Activated T-cell treated with anti-CD3 and anti-CD28 coated beads, Interleukin-2, amount 50 U/mL, for 24 hours (primary cell): Measurements from ENCODE around the gene COG3.

Experiments used
- DNase-seq: peaks from one replicate; pipeline ENCODE4 v3.0.0-alpha.2; 2020
- H3K27ac Mint-ChIP-seq: 2 replicates; pipeline ENCODE4 v1.8.0; 2020; ENCODE audit warnings: mild to moderate bottlenecking, mixed read lengths
- H3K27me3 Mint-ChIP-seq: 2 replicates; pipeline ENCODE4 v1.8.0; 2020; ENCODE audit warnings: mixed read lengths
- H3K36me3 Mint-ChIP-seq: 2 replicates; pipeline ENCODE4 v1.8.0; 2020; ENCODE audit warnings: low read depth, mixed read lengths
- H3K4me1 Mint-ChIP-seq: 2 replicates; pipeline ENCODE4 v1.8.0; 2020; ENCODE audit warnings: low read depth, mixed read lengths
- H3K4me3 Mint-ChIP-seq: 2 replicates; pipeline ENCODE4 v1.8.0; 2020; ENCODE audit warnings: mild to moderate bottlenecking, moderate library complexity, mixed read lengths
- H3K9me3 Mint-ChIP-seq: 2 replicates; pipeline ENCODE4 v1.8.0; 2020; ENCODE audit warnings: mixed read lengths

Gene COG3

DNA sequence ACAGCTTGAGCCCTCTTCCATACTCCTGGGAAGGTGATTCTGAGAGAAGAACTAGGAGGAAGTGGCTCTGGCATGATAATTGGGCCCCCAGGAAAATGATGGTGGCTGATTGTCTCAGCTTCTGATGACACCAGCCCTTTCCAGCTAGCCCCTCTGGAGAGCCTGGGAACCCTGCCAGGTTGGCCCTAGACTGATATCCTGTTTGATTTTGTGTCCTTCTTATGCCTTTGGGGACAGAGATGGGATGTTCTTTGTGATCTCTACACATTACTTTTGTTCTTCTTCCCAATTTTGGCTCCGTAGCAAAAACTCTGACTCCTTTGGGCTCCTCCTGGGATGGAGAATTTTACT, 111.1 kb downstream of the COG3 start:
- H3K36me3 Mint-ChIP-seq, result no peaks in the 10 kb centered on the region
- no peaks in the 10 kb centered on the region for H3K9me3 Mint-ChIP-seq
- H3K27ac Mint-ChIP-seq, result no peak overlapping the region
- no peak overlapping the region for H3K4me3 Mint-ChIP-seq
- no peak for DNase-seq
- peaks cover 34% of the 10 kb centered on the region for H3K27me3 Mint-ChIP-seq
- H3K4me1 Mint-ChIP-seq, result no peaks in the 10 kb centered on the region

DNA sequence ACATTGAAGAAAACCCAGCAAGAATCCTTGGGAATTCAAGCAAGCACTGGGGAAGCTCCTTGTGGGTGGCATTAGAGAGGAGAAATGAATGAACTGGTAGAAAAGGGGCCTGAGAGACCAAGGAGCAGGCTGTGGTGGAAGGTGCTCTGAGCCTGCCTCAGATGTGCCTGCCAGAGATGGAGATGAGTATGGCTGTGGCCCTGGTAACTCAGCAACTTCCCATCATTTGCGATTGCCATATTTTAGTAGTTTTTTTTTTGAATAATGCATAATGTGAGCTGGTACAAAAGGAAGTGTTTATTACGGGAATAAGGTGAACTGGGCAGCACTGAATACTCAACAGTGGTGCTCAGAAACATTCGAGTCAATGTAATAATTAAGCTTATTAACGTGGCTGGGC, 111.7 kb downstream of the COG3 start:
- H3K36me3 Mint-ChIP-seq, result no peaks in the 10 kb centered on the region
- no peak overlapping the region for H3K27ac Mint-ChIP-seq
- no peak overlapping the region for H3K4me3 Mint-ChIP-seq

DNA sequence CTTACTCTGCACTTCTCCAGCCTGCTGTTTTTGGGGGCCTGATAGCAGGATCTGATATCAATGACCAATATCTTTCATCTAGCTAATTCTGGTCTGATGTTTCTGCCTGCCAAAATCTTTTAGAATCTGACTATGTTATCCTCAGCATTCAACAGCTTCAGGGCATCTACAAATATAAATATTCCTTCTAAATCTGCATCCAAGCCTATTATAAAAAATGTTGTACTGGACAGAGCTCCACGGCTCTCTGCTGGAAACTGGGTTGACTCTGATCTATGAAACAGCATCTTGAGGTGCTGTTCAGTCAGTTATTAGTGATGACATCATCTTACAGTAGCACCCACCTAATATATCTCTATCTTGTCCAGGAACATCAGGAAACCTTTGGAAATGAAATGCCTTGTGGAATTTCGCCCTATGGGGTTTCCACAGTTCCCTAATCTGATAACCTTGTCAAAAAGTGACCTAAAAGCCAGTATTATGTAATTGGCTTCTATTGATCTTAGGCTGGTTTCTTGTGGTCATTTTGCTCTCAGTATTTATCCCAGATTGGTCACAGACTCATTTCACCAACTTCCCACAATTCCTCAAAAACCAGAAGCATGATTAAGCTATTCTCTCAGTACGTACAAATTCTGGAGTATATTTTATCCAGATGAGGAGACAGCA, 117.8 kb downstream of the COG3 start:
- no peak overlapping the region for H3K27ac Mint-ChIP-seq
- H3K27me3 Mint-ChIP-seq, result peaks cover 7% of the 10 kb centered on the region
- H3K9me3 Mint-ChIP-seq, result no peaks in the 10 kb centered on the region
- no peaks in the 10 kb centered on the region for H3K4me1 Mint-ChIP-seq
- DNase-seq, result no peak
- no peaks in the 10 kb centered on the region for H3K36me3 Mint-ChIP-seq
- no peak overlapping the region for H3K4me3 Mint-ChIP-seq

More for the DNA sequence above, 111.7 kb downstream of the COG3 start:
- peaks cover 27% of the 10 kb centered on the region for H3K27me3 Mint-ChIP-seq
- H3K4me1 Mint-ChIP-seq, result no peaks in the 10 kb centered on the region
- H3K9me3 Mint-ChIP-seq, result no peaks in the 10 kb centered on the region
- no peak for DNase-seq

DNA sequence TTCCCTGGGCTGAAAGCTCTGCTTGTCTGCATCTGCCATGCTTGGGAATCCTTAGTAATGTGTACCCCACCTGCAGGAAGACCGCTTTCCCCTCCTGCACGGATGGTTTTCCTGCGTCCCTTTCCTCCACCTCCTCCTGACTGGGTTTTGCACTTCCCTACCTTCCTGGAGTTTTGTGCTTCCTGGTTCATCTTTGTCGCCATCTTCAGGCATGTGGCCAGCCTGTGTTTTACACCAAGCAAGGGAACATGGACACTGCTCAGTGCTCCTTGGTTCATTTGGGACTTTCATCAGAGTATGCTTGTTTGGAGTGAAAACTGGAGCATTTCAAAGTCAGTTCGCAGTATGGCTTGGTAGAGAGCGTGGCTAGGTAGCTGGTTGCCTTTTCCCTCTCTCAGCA, 120.1 kb downstream of the COG3 start:
- no peak for DNase-seq
- no peak overlapping the region for H3K27ac Mint-ChIP-seq
- H3K4me1 Mint-ChIP-seq, result no peaks in the 10 kb centered on the region
- no peaks in the 10 kb centered on the region for H3K36me3 Mint-ChIP-seq
- H3K4me3 Mint-ChIP-seq, result no peak overlapping the region
- H3K27me3 Mint-ChIP-seq, result peaks cover 3% of the 10 kb centered on the region
- no peaks in the 10 kb centered on the region for H3K9me3 Mint-ChIP-seq
